ENCODE data around the gene ALDOB. TPM values are rescaled to one million over a fixed set of nuclear protein-coding genes. Genes with fewer than 3 reads are reported as not detected.

ALDOB gene
- total RNA-seq, result not detected in 2 replicates

GRCh38 chr9:101435601-101436079, at the start of gene ALDOB:
ALDOB (minus strand) TSS chr9:101435774; CDS start chr9:101430887, 4,887 bp downstream.

DNA sequence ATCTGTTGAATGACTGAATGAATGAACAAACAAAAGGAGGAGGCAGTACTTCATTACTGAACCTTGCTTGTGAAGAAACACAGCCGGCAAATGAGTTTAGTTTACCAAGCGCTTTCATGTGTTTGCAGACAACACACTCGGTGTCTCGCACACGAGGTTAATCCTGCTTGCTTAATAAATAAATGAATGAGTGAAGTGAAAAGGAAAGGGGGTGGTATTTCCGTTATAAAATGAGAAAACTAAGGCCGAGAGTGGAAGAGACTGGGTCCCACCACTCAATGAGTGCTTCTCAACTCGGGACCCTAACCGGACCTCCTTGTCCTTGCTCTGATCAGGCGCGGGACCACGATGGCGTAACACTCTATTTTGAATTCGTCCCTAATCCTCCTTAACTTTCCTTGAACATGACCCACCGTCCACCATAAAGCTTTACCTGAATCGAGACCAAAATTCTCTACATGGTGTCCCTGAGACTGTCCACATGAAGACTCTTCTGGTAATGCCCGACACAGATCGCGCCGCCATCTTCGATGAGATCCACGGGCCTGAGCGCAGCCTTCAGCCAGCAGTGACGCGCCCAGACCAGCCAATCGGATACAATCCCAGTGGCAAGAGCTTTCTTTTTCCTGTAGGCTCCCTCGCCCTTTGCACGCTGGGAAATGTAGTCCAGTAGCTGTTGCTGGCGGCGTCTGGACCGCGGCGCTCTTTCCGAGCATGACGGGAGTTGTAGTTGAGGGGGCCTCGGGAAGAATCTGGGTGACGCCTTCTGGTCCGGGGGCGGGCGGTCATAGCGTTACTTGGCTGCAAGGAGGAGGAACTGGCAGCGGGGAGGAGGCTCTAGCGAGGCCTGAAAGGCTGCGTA, 37.3 kb downstream of the ALDOB start, which contains the start of the genes MRPL50 and ZNF189:
Gene MRPL50, minus strand, starts transcription at position 551 of the 862 bp plus-strand sequence. Its CDS starts 26 bp downstream, at position 525.
Gene ZNF189, plus strand, starts transcription at position 784 of the 862 bp plus-strand sequence. CDS start 306 bp downstream, outside the sequence.

GRCh38 chr9:101384873-101385536, 50.6 kb downstream of the ALDOB start, which contains the start of gene BAAT:
BAAT (minus strand) TSS chr9:101385006; CDS start chr9:101371404, 13,602 bp downstream.

Other genes starting within 250 kb of the ALDOB start
- not detected in 2 replicates for gene BAAT, start 50.8 kb downstream of the ALDOB start, total RNA-seq
- gene MRPL50, start 37.2 kb downstream of the ALDOB start, total RNA-seq, result 10.9 and 13.7 TPM in 2 replicates
- 17.4 and 24.4 TPM in 2 replicates for gene ZNF189, start 36.9 kb downstream of the ALDOB start, total RNA-seq
- gene RNF20, start 98.1 kb upstream of the ALDOB start, total RNA-seq, result 30.4 and 38.5 TPM in 2 replicates
- gene PPP3R2, start 159.2 kb upstream of the ALDOB start, total RNA-seq, result not detected in 2 replicates

Data from smooth muscle cell of trachea (primary cell).